ENCODE measurements around the gene SEC24D.

- TF ChIP-seq, protein P1, sequence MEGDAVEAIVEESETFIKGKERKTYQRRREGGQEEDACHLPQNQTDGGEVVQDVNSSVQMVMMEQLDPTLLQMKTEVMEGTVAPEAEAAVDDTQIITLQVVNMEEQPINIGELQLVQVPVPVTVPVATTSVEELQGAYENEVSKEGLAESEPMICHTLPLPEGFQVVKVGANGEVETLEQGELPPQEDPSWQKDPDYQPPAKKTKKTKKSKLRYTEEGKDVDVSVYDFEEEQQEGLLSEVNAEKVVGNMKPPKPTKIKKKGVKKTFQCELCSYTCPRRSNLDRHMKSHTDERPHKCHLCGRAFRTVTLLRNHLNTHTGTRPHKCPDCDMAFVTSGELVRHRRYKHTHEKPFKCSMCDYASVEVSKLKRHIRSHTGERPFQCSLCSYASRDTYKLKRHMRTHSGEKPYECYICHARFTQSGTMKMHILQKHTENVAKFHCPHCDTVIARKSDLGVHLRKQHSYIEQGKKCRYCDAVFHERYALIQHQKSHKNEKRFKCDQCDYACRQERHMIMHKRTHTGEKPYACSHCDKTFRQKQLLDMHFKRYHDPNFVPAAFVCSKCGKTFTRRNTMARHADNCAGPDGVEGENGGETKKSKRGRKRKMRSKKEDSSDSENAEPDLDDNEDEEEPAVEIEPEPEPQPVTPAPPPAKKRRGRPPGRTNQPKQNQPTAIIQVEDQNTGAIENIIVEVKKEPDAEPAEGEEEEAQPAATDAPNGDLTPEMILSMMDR (IDR thresholded peaks at IDR 0.05) = no peak
- no peak for TF ChIP-seq POLR2A (IDR thresholded peaks at IDR 0.05)
These were observed 82.2 kb downstream of the SEC24D start for GRCh38 chr4:118753685-118754084.

Measured in breast epithelium (tissue), 3 donors.